HG03558 (cell line): ENCODE data around the gene DGAT2.

ENCODE experiments used
- ATAC-seq: cut with Tn5 transposase; IDR thresholded peaks from one replicate; pipeline ENCODE4 v1.9.1; 2021; ENCODE audit warnings: moderate number of reproducible peaks; ENCODE audit not compliant: unreplicated experiment; ENCODE audit errors: extremely low read depth

The DGAT2 gene

GRCh38 chr11:75777461-75778110 lies 9.0 kb downstream of the DGAT2 start:
- ATAC-seq: no peak

GRCh38 chr11:75778962-75779361 lies 10.4 kb downstream of the DGAT2 start:
- no peak for ATAC-seq

DNA sequence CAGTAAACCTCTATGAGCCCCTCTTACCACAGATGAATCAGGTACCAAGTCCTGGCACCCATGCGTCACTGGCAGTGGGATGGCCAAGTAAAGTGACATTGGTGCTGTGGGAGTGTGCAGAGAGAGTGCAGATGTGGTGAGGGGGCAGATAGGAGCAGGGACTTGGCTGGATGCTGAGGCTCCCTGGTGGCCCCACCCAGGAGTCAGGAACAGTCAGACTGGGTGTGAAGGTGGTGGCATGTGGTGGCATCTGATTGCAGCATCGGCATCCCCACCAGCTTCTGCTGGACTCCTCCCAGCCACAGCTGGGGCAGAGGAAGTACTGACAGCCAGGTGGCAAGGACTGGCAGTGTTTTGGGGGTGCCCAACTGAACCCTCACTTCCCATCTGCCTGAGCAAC lies 11.4 kb downstream of the DGAT2 start:
- no peak for ATAC-seq

GRCh38 chr11:75780888-75781287 lies 12.3 kb downstream of the DGAT2 start:
- ATAC-seq: no peak

- ATAC-seq: no peak
These were observed 12.7 kb downstream of the DGAT2 start for GRCh38 chr11:75781296-75781695.

GRCh38 chr11:75781831-75782230 lies 13.3 kb downstream of the DGAT2 start:
- ATAC-seq: no peak

DNA sequence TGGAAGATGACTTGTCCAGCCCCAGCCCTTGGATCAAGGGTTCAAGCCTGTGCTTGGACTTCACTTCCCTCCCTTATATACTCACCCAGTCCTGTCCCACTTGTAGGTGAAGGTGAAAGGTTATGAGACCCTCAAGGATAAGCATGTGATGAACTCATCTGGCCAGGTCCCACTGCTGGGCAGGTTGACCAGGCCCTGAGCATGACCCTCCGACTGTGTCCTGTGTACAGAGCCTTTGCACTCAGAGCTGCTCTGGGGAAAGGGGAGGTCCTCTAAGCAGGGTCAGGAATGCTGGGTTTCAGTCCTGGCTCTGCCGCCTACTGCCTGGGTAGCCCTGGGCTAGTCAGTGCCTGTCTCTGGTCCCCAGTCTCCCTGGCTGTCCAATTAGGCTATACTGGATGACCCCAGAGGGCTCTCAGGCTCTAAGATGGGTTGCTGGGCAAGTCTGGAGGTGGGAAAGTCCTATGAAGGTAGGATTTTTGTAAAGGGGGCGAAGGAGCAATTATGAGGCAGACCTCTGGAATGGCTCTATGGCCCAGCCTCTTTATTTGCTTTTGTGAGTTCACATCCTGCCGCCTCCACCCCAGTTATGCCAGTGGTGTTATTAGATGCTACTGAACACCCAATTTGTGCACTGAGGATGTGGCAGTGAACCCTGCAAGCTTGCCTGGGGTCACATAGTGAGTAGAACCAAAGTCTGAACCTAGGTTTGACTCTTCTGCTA lies 14.1 kb downstream of the DGAT2 start:
- no peak for ATAC-seq

GRCh38 chr11:75783416-75784084 lies 15.0 kb downstream of the DGAT2 start:
- no peak for ATAC-seq

DNA sequence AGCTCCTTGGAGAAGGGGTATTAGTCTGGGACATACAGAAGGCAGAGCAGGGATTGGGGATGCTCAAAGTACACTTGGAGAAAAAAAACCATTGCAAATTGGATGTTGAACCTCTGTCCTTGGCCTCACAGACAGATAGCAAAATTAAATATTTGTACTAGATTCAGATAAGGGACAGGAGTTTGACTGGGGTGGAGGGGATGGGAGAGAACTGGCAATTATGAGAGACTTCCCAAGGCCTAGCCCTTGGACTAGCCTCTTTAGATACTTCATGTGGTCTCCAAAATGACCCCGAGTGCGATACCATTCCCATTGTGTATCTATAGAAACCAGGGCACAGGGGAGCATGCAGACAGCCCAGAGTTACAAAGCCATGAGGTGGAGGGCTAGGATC lies 15.5 kb downstream of the DGAT2 start:
- ATAC-seq: no peak

- ATAC-seq: no peak
These were observed 15.9 kb downstream of the DGAT2 start for GRCh38 chr11:75784506-75784905.

GRCh38 chr11:75785187-75785586 lies 16.6 kb downstream of the DGAT2 start:
- ATAC-seq: no peak

GRCh38 chr11:75786101-75786736 lies 17.6 kb downstream of the DGAT2 start:
- no peak for ATAC-seq

DNA sequence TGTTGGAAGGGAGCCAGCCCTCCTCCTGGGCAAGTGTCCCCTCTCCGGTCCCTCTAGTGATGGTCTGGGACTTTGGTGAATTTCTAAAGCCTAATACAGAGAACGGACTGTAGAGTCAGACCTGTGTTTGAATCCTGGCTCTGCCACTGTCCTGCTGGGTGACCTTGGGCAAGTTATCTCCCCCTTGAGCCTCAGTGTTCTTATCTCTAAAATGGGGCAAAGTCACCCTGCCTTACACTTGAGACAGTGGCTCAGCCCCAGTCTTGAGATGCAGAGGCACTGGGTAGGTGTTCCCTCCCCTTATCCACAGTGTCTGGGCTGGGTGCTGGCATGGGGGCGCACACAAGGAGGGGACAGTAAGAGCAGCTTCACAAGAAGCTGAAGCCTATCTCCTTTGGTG lies 20.9 kb downstream of the DGAT2 start:
- no peak for ATAC-seq

- ATAC-seq: no peak
These were observed 22.4 kb downstream of the DGAT2 start for GRCh38 chr11:75790986-75791385.

DNA sequence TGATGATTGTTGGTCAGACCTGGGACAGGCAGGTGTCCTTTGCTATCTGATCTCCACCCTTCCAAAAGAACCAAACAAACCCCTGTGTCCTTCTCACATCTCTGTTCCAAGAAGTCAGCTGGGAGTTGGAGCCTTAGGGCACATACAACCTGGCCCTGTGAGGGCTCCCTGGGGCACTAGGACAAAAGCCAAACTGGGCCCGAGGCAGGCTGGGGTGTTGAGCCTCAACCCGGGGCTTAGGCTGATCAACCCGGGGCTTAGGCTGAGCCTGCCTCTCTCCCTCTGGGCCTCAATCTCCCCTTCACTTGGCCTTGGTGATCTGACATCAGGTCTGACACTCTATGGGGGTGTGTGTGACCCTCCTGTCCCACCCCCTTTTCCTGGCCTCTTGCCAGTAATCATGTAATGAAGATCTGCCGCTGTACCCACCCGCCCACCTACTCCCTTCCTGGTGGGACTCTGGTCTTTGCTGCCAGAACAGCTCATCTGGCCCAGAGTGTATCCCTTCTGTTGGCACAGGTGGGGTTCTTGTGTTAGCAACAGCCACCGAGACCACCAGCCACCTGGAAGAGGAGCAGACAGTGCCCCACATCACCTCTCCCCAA lies 23.7 kb downstream of the DGAT2 start:
- no peak for ATAC-seq

DNA sequence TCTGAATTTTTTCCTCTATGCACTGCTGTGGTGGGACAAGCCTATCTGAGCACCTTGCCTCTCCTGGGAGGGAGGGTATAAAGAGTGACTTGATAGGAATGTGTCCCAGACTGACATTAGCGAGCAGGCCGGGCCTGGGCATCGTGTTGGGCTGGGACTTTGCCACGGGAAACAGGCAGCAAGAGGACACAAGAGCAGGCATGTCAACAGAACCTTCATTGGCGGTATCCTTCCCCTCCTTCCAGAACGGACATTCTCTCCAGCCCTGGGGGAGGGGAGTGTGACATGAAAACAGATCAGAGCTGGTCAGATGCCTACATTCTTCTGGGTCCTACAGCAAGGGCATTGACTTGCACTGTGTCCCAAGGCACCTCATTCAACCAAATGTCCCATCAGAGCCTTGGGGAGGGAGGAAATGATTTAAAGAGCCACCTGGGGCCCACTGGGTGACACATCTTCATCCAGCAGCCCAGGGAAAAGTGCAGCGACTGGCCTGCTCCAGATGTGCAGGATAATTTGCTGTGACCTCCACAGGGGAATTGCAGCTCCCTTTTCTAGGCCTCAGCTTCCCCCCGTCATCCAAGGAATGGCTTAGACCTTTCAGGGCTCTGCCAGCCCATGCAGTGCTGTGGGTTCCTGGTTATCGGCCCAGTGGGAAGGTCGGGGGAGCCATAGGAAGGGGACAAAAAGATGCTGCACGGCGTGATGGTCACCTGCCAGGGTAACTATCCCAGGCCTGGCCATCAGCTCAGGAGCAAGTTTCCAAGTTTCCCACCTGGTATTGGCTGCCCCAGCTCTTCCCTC lies 24.6 kb downstream of the DGAT2 start:
- ATAC-seq: no peak

GRCh38 chr11:75793966-75794365 lies 25.4 kb downstream of the DGAT2 start:
- ATAC-seq: no peak

GRCh38 chr11:75795276-75796090 lies 26.9 kb downstream of the DGAT2 start:
- no peak for ATAC-seq

DNA sequence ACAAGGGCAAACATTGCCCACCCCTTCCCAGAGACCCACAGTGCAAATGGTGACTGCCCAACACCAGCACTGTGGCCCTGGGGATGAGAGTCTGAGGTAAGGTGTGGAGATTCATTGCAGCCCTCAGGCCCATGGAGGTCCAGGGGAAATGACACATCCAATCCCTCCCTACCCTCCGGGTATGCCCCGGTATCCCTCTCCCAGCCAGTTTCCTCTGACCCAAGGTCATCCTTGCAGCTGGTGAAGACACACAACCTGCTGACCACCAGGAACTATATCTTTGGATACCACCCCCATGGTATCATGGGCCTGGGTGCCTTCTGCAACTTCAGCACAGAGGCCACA lies 27.5 kb downstream of the DGAT2 start:
- no peak for ATAC-seq
